ENCODE measurements around the gene PDS5B.
"Not testable (repeated sequence)": the region's sequence is repeated elsewhere in the genome, so short reads cannot be mapped to it uniquely, and the experiment has no call there.

Gene PDS5B

DNA sequence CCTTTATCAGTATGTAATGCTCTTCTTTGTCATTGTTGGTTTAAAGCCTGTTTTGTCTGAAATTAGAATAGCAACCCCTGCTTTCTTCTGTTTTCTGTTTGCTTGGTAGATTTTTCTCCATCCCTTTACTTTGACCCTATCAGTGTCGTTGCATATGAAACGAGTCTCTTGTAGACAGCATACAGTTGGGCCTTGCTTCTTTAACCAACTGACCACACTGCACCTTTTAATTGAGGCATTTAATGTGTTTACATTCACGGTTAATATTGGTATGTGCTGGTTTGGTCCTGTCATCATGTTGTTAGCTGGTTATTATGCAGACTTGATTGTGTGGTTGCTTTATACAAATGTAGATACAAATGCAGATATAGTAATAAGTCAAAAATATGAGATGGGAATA lies 71.1 kb downstream of the PDS5B start:
- ATAC-seq (no peak), DNase-seq (no peak)

GRCh38 chr13:32659736-32660135 lies 73.5 kb downstream of the PDS5B start:
- no peak for DNase-seq
- ATAC-seq, result no peak

DNA sequence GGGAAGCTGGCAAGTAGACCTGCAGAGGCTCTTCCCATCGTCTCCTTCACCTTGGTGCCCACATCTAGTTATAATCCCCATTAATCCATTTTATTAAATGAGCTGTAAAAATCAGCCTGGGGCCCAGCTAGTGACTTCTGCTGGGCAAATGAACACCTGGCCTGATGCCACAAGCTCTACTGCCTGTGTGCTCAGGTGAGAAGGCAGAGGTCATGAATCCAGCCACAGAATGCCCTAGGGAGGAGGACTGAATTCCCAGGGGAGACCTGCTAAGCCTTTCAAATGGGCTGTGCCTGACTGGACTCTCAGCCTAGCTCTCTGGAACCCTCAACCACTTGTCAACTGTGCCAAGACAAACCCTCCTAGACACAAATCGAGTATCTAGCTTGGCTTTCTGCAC lies 74.0 kb downstream of the PDS5B start:
- DNase-seq, result no peak
- ATAC-seq, result no peak

DNA sequence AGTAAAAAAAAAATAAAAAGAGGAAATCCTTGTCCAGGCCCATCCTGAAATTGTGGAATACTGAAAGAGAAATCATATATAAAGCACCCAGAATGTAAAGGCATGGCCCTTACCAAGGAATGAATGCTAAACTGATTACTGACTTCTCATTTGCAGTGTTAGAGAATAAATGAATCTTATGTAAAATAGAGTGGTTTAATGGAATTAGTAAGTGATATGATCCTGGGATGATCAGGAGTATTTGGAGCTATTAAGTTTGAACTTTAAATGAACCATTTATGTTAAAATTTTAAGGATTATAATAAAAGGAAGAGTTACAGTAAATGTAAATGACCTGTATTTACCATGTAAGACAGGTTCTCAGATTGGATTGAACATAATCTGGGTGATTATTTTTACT lies 75.4 kb downstream of the PDS5B start:
- ATAC-seq, result no peak

DNA sequence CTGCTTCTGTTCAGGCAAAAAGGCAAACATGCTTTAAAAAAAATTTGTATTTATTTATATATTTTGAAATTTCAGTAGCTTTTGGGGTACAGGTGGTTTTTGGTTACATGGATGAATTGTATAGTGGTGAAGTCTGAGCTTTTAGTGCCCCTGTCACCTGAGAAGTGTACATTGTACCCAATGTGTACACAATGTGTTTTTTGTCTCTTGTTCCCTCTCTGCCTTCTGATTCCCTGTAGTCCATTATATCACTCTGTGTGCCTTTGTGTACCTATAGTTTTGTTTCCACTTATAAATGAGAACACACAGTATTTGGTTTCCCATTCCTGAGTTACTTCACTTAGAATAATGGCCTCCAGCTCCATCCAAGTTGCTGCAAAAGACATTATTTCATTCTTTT lies 77.4 kb downstream of the PDS5B start:
- DNase-seq (no peak), ATAC-seq (no peak)

More for the DNA sequence above, 75.4 kb downstream of the PDS5B start:
- DNase-seq, result no peak

DNA sequence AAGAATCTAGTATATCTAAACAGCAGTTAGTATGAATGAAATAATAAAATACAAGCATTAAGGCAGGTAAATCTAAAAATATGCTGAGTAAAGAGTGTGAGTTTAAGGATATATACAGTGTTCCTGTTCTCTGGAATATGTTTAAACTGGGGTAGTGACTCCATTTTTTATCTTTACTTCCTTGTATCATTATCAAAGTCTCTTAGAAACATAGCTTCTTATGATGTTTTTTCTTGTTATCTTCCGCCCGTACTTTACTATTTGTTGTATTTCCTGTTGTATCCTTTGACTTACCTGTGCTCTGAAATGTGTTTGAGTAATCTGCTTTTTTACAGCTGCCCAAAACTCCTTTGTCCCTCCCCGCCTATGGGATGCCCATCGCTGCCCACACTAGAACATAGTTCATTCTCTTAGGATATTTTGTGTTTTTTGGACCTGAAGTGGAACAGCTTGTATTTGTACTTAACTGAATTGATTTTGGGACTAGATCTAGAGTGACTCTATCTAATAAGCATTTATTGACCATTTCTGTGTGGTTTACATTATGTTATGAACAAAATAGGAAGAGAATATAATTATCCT lies 80.8 kb downstream of the PDS5B start:
- ATAC-seq, result no peak
- DNase-seq, result no peak

GRCh38 chr13:32669030-32669646 lies 82.9 kb downstream of the PDS5B start:
- ATAC-seq (no peak), DNase-seq (no peak)

DNA sequence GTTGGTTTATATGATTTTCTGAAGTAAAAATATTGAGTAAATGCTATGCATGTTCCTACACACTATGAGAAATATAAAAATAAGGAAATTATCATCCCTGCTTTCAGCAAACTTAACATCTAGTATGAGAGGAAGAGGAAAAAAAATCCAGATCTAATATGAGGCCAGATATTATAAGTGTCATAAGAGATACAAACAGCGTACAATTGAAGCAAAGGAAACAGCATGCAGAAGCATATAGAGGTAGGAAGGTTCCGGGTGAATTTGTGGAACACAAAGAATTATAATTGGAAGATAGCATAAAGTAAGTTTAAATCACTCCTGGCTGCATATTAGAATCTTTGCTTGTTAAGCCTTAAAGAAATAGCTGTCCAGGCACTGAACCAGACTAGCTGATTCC lies 88.3 kb downstream of the PDS5B start:
- no peak for DNase-seq
- no peak for ATAC-seq

DNA sequence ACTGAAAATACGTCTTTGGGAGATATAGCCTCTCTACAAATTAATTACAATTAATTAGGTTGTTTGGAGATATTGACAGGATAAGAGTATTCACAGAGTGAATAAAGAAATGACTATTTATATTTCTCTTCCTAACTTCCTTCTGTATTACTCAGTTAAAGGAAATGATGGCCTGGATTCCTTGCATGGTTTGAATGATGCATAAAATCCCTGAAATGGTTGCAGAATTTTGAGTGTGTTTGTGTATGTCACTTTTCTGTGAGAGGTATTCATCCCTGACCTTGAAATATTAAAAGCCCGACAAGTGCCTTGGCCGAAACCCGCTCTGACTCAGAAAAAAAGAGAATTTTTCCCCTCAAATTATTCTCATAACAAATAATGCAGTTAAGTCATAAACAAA lies 90.0 kb downstream of the PDS5B start:
- DNase-seq (no peak), ATAC-seq (no peak)

GRCh38 chr13:32682130-32682529 lies 95.9 kb downstream of the PDS5B start:
- DNase-seq (no peak), ATAC-seq (peak; percentile 32)

- no peak for ATAC-seq
Measured at GRCh38 chr13:32682740-32683139, 96.5 kb downstream of the PDS5B start.

DNA sequence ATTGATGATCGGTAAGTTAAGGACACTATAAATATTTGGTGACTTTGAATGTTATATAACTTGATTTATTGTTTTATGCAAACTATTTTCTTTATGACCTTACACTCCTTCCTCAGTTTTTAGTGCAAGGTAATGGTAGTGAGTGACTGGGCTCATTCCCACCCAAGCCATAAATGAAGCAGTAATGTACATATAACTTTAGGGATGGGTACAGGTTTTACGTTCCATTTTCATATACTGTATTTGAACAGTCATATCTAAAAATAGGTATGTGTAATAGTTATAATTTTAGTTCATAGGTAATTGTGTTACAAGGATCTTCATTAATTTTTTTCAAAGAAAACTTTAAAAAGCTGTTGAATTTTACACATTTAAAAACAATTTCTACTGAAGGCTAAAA lies 101.0 kb downstream of the PDS5B start:
- no peak for DNase-seq
- no peak for ATAC-seq

More at GRCh38 chr13:32682740-32683139, 96.5 kb downstream of the PDS5B start:
- no peak for DNase-seq

GRCh38 chr13:32695602-32696250 lies 109.5 kb downstream of the PDS5B start:
- ATAC-seq, result no peak
- DNase-seq, result no peak

- DNase-seq (no peak), ATAC-seq (no peak)
Measured at GRCh38 chr13:32707471-32707870, 121.2 kb downstream of the PDS5B start.

- no peak for DNase-seq
- no peak for ATAC-seq
Measured at GRCh38 chr13:32713397-32713796, 127.1 kb downstream of the PDS5B start.

GRCh38 chr13:32716201-32716600 lies 129.9 kb downstream of the PDS5B start:
- ATAC-seq, DNase-seq: not testable (repeated sequence)

- no peak for ATAC-seq
- no peak for DNase-seq
Measured at GRCh38 chr13:32720026-32720425, 133.8 kb downstream of the PDS5B start.

DNA sequence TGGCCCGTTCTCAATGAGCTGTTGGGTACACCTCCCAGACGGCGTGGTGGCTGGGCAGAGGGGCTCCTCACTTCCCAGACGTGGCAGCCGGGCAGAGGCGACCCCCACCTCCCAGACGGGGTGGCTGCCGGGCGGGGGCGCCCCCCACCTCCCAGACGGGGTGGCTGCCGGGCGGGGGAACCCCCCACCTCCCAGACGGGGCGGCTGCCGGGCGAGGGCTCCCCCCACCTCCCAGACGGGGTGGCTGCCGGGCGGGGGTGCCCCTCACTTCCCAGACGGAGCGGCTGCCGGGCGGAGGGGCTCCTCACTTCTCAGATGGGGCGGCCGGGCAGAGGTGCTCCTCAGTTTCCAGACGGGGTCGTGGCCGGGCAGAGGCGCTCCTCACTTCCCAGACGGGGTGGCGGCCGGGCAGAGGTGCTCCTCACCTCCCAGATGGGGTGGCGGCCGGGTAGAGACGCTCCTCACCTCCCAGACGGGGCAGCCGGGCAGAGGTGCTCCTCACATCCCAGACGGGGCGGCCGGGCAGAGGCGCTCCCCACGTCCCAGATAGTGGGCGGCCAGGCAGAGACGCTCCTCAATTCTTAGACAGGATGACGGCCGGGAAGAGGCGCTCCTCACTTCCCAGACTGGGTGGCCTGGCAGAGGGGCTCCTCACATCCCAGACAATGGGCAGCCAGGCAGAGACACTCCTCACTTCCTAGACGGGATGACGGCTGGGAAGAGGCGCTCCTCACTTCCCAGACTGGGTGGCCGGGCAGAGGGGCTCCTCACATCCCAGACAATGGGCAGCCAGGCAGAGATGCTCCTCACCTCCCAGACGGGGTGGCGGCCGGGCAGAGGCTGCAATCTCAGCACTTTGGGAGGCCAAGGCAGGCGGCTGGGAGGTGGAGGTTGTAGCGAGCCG lies 135.1 kb downstream of the PDS5B start:
- not testable (repeated sequence) for ATAC-seq, DNase-seq

DNA sequence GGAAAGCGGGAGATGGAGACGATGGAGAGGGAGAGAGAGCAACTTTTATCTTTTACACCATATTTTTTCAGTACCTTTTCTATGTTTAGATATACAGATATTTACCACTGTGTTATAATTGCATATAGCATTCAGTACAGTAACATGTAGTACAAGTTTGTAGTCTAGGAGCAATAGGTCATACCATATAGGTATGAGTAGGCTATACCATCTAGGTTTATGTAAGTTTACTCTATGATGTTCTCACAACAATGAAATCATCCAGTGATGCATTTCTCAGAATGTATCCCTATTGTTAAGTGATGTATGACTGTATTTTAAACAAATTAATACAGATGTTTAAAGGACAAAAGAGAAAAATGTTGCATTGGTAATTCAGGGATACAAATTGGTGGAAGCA lies 136.1 kb downstream of the PDS5B start:
- ATAC-seq (no peak), DNase-seq (no peak)

GRCh38 chr13:32723987-32724386 lies 137.7 kb downstream of the PDS5B start:
- ATAC-seq (no peak), DNase-seq (no peak)

DNA sequence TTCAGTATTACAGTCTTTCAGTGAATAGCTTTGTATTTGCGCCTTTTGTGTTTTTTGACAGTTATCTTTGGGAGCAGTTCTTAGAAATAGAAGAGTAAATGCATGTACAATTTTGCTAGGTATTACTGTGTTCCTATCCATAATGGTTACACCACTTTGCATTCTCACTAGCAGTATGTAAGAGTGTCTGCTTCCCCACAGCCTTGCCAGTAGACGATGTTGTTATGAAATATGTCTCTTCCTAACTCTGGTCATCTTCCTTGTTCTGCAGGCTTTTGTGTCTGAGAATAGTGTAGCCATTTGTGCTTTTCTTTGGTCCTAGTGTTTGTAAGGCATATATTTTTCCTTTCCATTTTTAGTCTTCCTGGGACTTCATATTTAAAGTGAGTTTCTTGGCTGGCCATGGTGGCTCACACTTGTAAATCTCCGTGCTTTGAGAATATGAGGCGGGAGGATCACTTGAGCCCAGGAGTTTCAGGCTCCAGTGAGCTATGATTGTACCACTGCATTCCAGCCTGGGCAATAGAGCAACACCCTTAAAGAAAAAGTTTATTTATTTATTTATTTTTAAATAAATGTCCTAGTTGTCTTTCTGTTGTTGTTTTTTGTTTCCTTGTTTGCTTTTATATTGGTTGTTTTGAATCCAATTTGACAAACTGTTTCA lies 140.3 kb downstream of the PDS5B start:
- ATAC-seq (no peak), DNase-seq (no peak)

GRCh38 chr13:32728327-32728726 lies 142.1 kb downstream of the PDS5B start:
- DNase-seq (no peak), ATAC-seq (no peak)
